Measurements from ENCODE around the gene GIPC1. TPM values are rescaled to one million over a fixed set of nuclear protein-coding genes. Genes with fewer than 3 reads are reported as not detected.

The GIPC1 gene
- total and polyA plus RNA-seq, 2 of the 4 experiments (the other 2 are of a cell fraction), result 74.2 to 133 TPM

DNA sequence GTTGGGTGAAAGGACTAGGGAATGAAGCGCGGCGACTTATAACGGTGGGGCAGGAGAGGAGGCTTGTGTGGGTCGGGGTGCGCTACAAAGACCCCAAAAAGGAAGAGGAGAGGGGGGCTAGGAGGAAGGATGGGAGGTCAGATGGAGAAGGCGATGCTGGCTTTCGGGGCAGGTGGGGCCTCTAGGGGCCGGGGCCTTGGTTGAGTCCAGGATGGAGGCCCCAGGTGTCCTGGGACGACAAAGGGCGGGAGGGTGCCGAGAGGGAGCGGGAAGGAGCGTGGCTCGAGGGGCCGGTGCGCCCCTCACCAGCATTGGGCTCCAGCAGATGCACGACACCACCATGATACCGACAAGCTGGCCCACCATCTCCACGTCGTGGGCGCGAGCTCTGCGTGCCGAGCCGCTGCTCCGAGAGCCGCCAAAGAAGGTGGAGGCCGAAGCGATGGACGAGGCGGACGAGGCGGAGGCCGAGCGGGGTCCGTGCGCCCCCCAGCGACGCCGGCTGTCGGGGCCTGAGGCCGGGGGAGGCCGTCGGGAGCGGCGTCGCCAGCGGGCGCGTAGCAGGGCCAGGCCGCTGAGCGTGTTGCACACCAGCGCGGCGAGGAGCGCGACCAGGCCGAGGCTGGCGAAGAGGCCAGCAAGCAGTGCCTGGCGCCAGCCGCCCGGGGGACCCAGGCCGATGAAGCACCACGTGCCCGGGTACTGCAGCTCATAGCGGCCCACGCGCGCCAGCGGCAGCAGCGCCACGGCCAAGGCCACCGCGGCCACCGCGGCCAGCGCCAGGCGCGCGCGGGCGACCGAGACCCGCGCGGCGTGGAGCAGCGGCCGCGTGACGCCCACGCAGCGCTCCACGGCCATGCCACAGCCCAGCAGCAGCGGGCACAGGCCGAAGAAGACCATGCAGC, 22.6 kb downstream of the GIPC1 start:
- Histone ChIP-seq H3K9me3 (ENCODE audit: control insufficient read depth, insufficient read depth, low read length) (no peaks in the 10 kb centered on the region), H4K5ac (ENCODE audit: low read depth, low read length) (no peak overlapping the region), H4K20me1 (ENCODE audit: insufficient read depth, low read length) (peaks cover 12% of the 10 kb centered on the region), H3K27me3 (ENCODE audit: control insufficient read depth, insufficient read depth, low read length) (no peaks in the 10 kb centered on the region), H3K9ac (ENCODE audit: low read depth, low read length) (no peak overlapping the region), H3K36me3 (ENCODE audit: control insufficient read depth, insufficient read depth, low read length) (peaks cover 25% of the 10 kb centered on the region), H4K8ac (ENCODE audit: low read depth in 2 of 2, low read length in 2 of 2) (no peak overlapping the region), H3K27ac (ENCODE audit: insufficient read depth, low read length) (no peak overlapping the region), H3K79me1 (ENCODE audit: low read depth in 1 of 2, low read length in 2 of 2) (peaks cover 0 to 19% of the 10 kb centered on the region in 2 experiments; a peak in 2 of 4 replicates), H2BK5ac (ENCODE audit: low read depth, low read length, poor library complexity, severe bottlenecking) (no peak overlapping the region), H3K56ac (ENCODE audit: extremely low read depth, insufficient read depth, low read length) (no peak overlapping the region), H3K4me3 (ENCODE audit: insufficient read depth, low read depth, low read length) (no peak overlapping the region), H3K9me1 (ENCODE audit: insufficient read depth, low read length) (0 out of 2 replicates have a peak, but pooled peaks cover 5% of the 10 kb centered on the region), H2BK120ac (ENCODE audit: low read depth, low read length) (no peak overlapping the region), H3K14ac (replicated peaks; ENCODE audit: low read depth, low read length) (no peak overlapping the region), H2BK20ac (ENCODE audit: low read depth, low read length) (no peak overlapping the region), H2BK15ac (ENCODE audit: low read depth, low read length) (no peak overlapping the region), H2AFZ (replicated peaks; ENCODE audit: low read length, poor library complexity) (peak overlapping the region; percentile 67), H3K4me1 (ENCODE audit: control insufficient read depth, insufficient read depth, low read length) (peaks cover 31% of the 10 kb centered on the region), H3K4me2 (ENCODE audit: low read depth, low read length) (no peak overlapping the region), H3K23ac (ENCODE audit: low read depth, low read length) (no peak overlapping the region), H3K4ac (ENCODE audit: low read depth, low read length) (no peak overlapping the region), H2AK9ac (replicated peaks; ENCODE audit: low read depth, low read length, poor library complexity) (no peak overlapping the region), H3K18ac (ENCODE audit: low read depth, low read length) (no peak overlapping the region), H4K91ac (ENCODE audit: insufficient read depth, low read depth, low read length) (no peak overlapping the region), H2AK5ac (ENCODE audit: low read depth, low read length) (no peak overlapping the region)
- in situ Hi-C loops (cut with MboI; ENCODE audit: low sequenced_read_pairs), result loop anchor here (10.0 kb wide), 1 partner anchor 589 kb away; no protein-coding TSS in a partner anchor
- dilution Hi-C loops (cut with HindIII; ENCODE audit: low sequenced_read_pairs, unreplicated experiment), result no loop called here
- POLR2A ChIA-PET (ENCODE audit: unreplicated experiment), result no interaction called here
- CTCF ChIA-PET, result no interaction called here
- intact Hi-C loops (cut with micrococcal nuclease), result no loop called here
- ATAC-seq (ENCODE audit: low read depth) (no peak), DNase-seq (no peak)
- no TSS peak for BruUV-seq (replicated peaks)
- 71% methylated on average over 79 of the region's 97 CpGs; no CpG with 5 or more reads in 1 of the 2 experiments for WGBS, 2 experiments (ENCODE audit: extremely low coverage in 2 of 2, insufficient read length in 1 of 2)
- TF ChIP-seq MXI1 (IDR thresholded peaks at IDR 0.05; ENCODE audit: borderline replicate concordance, low read depth, low read length), result no peak
